Esophagus mucosa (tissue), 1 donor: ENCODE measurements around the gene PEF1. TPM values are rescaled to one million over a fixed set of nuclear protein-coding genes. Genes with fewer than 3 reads are reported as not detected.

Experiments used
- ATAC-seq: fragments of 200-7000 bp; cut with Tn5 transposase; one replicate; pipeline ENCODE4 v1.9.1; 2020
- total RNA-seq: library from RNA; stranded (reverse); gene quantifications from one replicate; pipeline ENCODE4 v1.2.4, GENCODE V29; 2023
- donor health status: DM: yes; HTN: yes; CAD: no.

The PEF1 gene
- total RNA-seq, 1 donor from 2014 or later, result 44.0 TPM

- no peak for ATAC-seq
Observed at GRCh38 chr1:31671147-31671546, 26.5 kb upstream of the PEF1 start.

- no peak for ATAC-seq
Observed at GRCh38 chr1:31670593-31670964, 25.9 kb upstream of the PEF1 start.

GRCh38 chr1:31669786-31670592 lies 25.3 kb upstream of the PEF1 start:
- peak; percentile 76 for ATAC-seq

- no peak for ATAC-seq
Observed at GRCh38 chr1:31669433-31669785, 24.7 kb upstream of the PEF1 start.

- ATAC-seq, result no peak
Observed at GRCh38 chr1:31668303-31668883, 23.7 kb upstream of the PEF1 start.

GRCh38 chr1:31667065-31667785 lies 22.5 kb upstream of the PEF1 start:
- ATAC-seq, result no peak

GRCh38 chr1:31666263-31666963 lies 21.7 kb upstream of the PEF1 start:
- ATAC-seq, result peak; percentile 53

GRCh38 chr1:31665234-31665878 lies 20.7 kb upstream of the PEF1 start:
- no peak for ATAC-seq

GRCh38 chr1:31664528-31664927 lies 19.9 kb upstream of the PEF1 start:
- no peak for ATAC-seq

- ATAC-seq, result peak; percentile 28
Observed at GRCh38 chr1:31663622-31664452, 19.2 kb upstream of the PEF1 start.

GRCh38 chr1:31662463-31662862 lies 17.8 kb upstream of the PEF1 start:
- no peak for ATAC-seq

- no peak for ATAC-seq
Observed at GRCh38 chr1:31661856-31662255, 17.2 kb upstream of the PEF1 start.

- no peak for ATAC-seq
Observed at GRCh38 chr1:31660871-31661455, 16.3 kb upstream of the PEF1 start.

GRCh38 chr1:31659889-31660288 lies 15.2 kb upstream of the PEF1 start:
- ATAC-seq, result no peak

- no peak for ATAC-seq
Observed at GRCh38 chr1:31658721-31659120, 14.0 kb upstream of the PEF1 start.

- no peak for ATAC-seq
Observed at GRCh38 chr1:31657972-31658510, 13.4 kb upstream of the PEF1 start.

GRCh38 chr1:31657020-31657804 lies 12.5 kb upstream of the PEF1 start:
- no peak for ATAC-seq

- no peak for ATAC-seq
Observed at GRCh38 chr1:31655756-31656155, 11.1 kb upstream of the PEF1 start.

GRCh38 chr1:31655104-31655503 lies 10.4 kb upstream of the PEF1 start:
- ATAC-seq, result no peak

GRCh38 chr1:31654474-31654776 lies 9.7 kb upstream of the PEF1 start:
- ATAC-seq, result no peak
